K562 (cell line): ENCODE measurements around the gene DOCK1.

Source experiments
- CTBP1 ChIP-seq: fragments of 450-650 bp; IDR thresholded peaks from 2 replicates; pipeline ENCODE4 v1.6.1; 2016; ENCODE audit warnings: borderline replicate concordance
- E2F3 ChIP-seq: fragments of 250-450 bp; sonication (Bioruptor Pico); IDR thresholded peaks from 2 replicates; pipeline ENCODE4 v1.4.0; 2020; ENCODE audit warnings: mild to moderate bottlenecking
- HCFC1 ChIP-seq: IDR thresholded peaks from 2 replicates; pipeline ENCODE4 v1.6.1; 2012; ENCODE audit warnings: low read depth, low read length, improper control_type of control experiment
- ZBTB11 ChIP-seq, 3 experiments: fragments of 200-800 bp in 1 of 3; fragments of 250-450 bp in 1 of 3; fragments of 450-650 bp in 1 of 3; sonication (Bioruptor Pico) in 1 of 3; sonication (Bioruptor generic) in 1 of 3; formaldehyde crosslinking in 1 of 3; IDR thresholded peaks; 2 replicates each; pipeline versions ENCODE4 v1.6.1 to v1.8.0; 2016 to 2022; ENCODE audit warnings: mild to moderate bottlenecking in 2 of 3, missing genetic modification characterization in 2 of 3, missing compliant biosample characterization in 1 of 3, moderate library complexity in 1 of 3
- ZNF431 ChIP-seq: sonication (generic); formaldehyde crosslinking; IDR thresholded peaks from 2 replicates; pipeline ENCODE4 v1.8.0; 2022; ENCODE audit warnings: mild to moderate bottlenecking, missing genetic modification reagents
- TF ChIP-seq, protein P1 (sequence below), 3 experiments: IDR thresholded peaks in 2 of 3; conservative IDR thresholded peaks in 1 of 3; 2 replicates each; pipeline ENCODE4 v1.5.1; 2011 to 2012; ENCODE audit warnings: low read length in 3 of 3, mild to moderate bottlenecking in 3 of 3, control low read depth in 2 of 3, improper control_type of control experiment in 1 of 3, inconsistent platforms in 1 of 3, low read depth in 1 of 3, mixed read lengths in 1 of 3, moderate library complexity in 1 of 3; ENCODE audit not compliant: insufficient read depth in 2 of 3

GRCh38 chr10:127135844-127136577, 230.8 kb downstream of the DOCK1 start:
- TF ChIP-seq, protein P1, sequence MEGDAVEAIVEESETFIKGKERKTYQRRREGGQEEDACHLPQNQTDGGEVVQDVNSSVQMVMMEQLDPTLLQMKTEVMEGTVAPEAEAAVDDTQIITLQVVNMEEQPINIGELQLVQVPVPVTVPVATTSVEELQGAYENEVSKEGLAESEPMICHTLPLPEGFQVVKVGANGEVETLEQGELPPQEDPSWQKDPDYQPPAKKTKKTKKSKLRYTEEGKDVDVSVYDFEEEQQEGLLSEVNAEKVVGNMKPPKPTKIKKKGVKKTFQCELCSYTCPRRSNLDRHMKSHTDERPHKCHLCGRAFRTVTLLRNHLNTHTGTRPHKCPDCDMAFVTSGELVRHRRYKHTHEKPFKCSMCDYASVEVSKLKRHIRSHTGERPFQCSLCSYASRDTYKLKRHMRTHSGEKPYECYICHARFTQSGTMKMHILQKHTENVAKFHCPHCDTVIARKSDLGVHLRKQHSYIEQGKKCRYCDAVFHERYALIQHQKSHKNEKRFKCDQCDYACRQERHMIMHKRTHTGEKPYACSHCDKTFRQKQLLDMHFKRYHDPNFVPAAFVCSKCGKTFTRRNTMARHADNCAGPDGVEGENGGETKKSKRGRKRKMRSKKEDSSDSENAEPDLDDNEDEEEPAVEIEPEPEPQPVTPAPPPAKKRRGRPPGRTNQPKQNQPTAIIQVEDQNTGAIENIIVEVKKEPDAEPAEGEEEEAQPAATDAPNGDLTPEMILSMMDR (IDR thresholded peaks at IDR 0.05 in 2 of 3, conservative IDR thresholded peaks at IDR 0.05 in 1 of 3; ENCODE audit: insufficient read depth in 2 of 3, low read depth in 1 of 3, low read length in 3 of 3), result no peak
- TF ChIP-seq E2F3 (CRISPR knock-in tag) (no peak), ZBTB11 (CRISPR knock-in tag; IDR thresholded peaks at IDR 0.05) (no peak), HCFC1 (no peak), ZNF431 (CRISPR knock-in tag) (no peak), CTBP1 (no peak)
